ENCODE results near the gene SEC31B. TPM values are rescaled to one million over a fixed set of nuclear protein-coding genes. Genes with fewer than 3 reads are reported as not detected.

The SEC31B gene
- total RNA-seq, 2 donors from 2014 or later, result 13.7 to 15.3 TPM

DNA sequence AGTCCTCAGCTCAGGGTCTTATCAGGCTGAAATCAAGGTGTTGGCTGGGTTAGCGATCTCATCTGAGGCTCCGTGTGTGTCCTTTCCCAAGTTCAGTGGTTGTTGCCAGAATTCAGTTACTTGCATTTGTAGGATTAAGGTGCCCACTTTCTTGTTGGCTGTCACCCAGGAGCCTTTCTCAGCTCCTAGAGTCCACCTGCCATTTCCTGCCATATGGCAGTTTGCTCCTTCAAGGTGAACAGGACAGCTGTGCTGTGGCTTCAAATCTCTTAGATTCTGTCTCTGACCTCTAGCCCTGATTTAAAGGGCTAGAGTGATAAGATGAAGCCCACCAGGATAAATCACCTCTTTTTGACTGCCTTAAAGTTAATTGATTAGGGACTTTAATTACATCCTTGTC, 15.1 kb upstream of the SEC31B start:
- DNase-seq, result no peak
- intact Hi-C loops (cut with DNase I, micrococcal nuclease), result no loop called here
- ATAC-seq, result no peak

DNA sequence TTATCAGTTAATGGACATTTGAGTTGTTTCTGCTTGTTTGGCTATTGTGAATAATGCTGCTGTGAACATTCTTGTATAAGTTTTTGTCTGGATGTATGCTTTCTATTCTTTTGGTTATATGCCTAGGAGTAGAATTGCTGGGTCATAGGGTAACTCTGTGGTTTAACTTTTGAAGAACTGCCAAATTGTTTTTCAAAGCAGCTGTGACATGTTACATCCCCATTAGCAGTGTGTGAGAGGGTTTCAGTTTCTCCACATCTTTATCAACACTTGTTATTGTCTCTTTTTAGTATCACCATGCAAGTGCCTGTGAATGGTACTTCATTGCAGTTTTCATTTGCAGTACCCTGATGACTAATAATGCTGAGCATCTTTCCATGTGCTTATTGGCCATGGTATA, 12.1 kb upstream of the SEC31B start:
- ATAC-seq, result no peak
- DNase-seq, result no peak
- intact Hi-C loops (cut with DNase I, micrococcal nuclease), result no loop called here

DNA sequence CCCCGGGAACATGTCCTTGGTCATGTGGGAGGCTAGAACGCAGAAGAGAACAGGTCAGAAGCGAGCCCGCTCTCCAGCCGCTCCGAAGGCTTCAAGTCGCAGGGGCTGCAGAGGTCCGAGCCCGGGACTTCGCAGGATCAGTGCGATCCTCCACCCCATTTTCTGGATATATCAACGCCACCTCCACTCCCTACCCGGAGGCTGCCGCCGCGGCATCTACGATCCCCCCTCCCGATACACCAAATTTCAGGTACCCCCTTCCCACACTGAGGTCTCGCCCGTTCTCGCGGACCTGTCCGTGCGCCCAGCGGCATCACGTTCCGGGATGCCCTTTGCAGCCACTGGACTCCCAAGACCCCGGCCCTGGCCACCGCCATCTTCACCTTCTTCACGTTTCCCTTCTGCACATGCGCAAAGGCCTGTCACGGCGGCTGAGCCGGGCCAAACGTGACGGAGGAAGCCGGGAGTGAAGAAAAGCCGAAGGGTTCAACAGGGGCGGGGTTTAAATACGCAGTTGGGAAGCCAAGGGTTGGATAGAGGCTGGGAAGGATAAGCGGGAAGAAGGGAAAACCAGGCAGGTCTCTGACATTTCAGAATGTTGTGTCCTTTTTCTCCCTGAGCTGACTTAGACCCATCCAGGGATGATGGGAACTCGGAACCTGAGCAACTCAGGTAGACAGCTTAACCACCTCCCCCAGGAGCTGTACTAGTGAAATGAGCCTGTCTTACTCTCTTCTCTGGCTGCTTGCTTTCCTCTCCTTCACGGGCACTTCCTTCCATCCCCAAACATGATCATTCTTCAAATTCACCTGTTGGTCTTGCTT, 10.0 kb upstream of the SEC31B start, which contains the start of gene NDUFB8:
Gene NDUFB8 (minus strand): TSS at position 397 of the 824 bp plus-strand sequence. CDS start 20 bp downstream, at position 377.
- peak; percentile 95 for ATAC-seq
- intact Hi-C loops (cut with DNase I, micrococcal nuclease), result no loop called here
- peak; percentile 92 to 94 for DNase-seq

DNA sequence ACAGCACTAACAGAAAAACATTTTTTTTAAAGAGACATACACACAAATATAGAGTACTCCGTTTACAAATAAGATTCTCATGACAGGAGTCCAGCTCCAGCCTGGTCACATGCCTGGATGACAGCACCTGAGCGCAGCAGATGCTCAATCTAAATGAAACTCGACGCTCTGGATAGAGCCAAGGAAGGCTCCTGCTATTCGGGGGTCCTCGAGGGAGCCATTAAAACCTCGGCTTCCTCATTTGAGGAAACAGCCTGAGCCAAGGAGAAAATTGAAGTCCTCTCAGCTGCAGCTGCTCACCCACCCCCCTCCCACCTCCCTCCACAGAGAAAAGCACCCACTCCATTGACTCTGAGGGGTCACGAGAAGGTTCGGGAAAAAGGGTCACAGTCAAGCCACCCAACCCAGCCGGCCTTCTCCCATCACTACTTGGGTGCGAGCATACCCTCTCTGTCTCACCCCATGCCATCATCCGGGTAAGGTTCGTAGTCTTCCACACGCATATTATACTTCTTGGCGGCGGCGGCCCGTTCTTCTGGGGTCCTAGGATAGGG, 9.3 kb upstream of the SEC31B start:
- peak; percentile 11 for ATAC-seq
- DNase-seq, result peak in 1 of 2 donors; percentile 45
- intact Hi-C loops (cut with DNase I, micrococcal nuclease), result no loop called here

DNA sequence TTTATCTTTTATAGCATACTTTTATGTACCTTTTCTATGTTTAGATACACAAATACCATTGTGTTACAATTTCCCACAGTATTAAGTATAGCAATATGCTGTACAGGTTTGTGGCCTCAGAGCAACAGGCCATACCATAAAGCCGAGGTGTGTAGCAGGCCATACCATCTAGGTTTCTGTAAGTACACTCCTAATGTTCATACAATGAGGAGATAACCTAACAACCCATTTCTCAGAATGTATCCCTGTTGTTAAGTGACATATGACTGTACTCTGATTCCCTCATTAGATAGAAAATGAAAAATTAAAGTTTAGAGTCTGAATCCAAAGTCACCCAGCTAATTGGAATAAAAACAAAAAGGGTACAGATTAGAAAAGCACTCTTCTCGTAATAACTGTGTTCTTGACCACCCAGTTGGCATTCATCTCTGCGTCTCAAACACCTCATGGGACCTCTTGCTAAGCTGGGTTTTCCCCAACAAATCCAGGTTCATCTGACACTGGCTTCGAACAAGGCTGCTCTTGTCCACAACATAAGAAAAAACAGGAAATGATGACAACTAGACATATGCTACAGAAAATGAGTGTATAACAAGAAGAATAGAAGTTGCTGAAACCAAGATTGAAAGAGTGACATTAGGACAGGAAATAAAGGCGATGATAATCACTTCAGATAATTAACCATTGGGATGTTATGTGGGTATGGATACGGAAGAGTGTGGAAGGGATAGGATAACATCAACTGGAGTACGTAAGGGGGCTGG, 8.6 kb upstream of the SEC31B start:
- intact Hi-C loops (cut with DNase I, micrococcal nuclease), result no loop called here
- no peak for ATAC-seq
- DNase-seq, result no peak

DNA sequence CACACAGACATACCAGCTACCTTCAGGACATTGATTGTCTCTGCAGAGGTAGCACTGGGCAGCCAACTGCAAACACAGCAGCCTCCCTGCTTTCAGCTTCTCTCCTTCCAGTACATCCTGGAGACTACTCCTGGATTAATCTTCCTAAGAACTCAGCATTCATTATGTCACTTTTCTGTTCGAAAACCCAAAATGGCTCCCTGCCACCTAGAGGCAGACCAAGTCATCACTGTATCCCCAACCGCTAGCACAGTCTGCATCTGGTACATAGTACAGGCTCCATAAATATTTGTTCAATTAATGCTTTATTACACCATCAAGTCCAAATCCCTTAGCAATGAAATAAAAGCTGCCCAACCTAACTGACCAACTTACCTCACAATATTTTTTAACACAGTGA, 5.0 kb upstream of the SEC31B start:
- intact Hi-C loops (cut with DNase I, micrococcal nuclease), result no loop called here
- no peak for ATAC-seq

DNA sequence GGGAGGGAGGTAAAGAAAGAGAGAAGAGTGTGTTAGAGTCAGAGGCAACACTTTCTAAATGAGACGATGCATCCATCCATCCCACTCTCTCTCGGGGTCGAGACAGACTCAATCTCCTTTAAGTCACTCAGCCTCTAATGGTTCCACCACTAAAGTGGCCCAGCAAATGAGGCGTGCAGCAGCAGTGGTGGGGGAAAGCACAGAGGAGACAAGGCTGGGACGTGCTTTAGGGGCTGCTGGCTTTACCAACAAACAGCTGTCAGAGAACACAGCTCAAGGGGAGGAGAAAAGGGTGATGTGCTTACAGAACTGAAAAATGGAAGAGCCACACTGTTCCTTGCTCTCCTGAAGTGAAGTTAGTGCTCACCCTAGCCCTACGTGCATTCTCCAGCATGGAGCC, 4.5 kb upstream of the SEC31B start:
- intact Hi-C loops (cut with DNase I, micrococcal nuclease), result no loop called here
- ATAC-seq, result no peak
- DNase-seq, result no peak

More for the DNA sequence above, 5.0 kb upstream of the SEC31B start:
- no peak for DNase-seq

DNA sequence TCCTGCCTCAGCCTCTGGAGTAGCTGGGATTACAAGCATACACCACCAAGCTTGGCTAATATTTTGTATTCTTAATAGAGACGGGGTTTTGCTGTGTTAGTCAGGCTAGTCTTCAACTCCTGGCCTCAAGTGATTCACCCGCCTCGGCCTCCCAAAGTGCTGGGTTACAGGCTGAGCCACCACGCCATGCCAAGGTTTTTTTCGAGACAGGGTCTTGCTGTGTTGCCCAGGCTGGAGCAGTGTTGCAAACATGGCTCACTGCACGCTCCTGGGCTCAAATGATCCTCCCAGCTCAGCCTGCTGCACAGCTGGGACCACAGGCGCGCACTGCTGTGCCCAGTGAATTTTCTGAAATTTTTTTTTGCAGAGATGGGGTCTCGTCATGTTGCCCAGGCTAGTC, 3.3 kb upstream of the SEC31B start:
- DNase-seq, result no peak
- no peak for ATAC-seq
- intact Hi-C loops (cut with DNase I, micrococcal nuclease), result no loop called here

DNA sequence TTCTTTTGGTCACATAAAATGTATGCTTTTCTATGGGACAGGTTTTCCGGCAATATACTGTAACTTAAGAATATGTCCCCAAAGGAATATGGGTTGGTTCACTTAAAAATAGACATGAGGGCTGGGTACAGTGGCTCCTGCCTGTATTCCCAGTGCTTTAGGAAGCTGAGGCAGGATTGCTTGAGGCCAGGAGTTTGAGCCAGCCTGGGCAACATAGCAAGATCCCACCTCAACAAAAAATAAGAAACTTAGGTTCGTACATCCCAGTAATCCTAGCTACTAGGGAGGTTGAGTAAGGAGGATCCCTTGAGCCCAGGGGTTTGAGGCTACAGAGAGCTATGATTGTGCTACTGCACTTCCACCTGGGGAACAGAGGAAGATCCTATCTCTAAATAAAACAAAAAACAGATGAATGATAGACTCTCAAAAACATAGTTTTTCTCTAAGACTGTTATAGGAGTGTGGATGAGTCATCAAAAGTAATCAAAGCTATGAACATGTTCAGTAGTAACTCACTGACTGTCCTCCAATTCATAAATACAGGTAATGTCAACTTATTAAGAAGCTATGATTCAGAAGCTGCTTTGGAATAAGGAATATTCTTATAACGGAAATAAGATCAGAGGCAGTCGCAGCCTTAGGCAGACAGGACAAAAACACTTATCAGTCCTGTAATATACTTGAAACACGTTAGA, 2.6 kb upstream of the SEC31B start:
- DNase-seq (no peak), ATAC-seq (no peak)
- intact Hi-C loops (cut with DNase I, micrococcal nuclease), result no loop called here

DNA sequence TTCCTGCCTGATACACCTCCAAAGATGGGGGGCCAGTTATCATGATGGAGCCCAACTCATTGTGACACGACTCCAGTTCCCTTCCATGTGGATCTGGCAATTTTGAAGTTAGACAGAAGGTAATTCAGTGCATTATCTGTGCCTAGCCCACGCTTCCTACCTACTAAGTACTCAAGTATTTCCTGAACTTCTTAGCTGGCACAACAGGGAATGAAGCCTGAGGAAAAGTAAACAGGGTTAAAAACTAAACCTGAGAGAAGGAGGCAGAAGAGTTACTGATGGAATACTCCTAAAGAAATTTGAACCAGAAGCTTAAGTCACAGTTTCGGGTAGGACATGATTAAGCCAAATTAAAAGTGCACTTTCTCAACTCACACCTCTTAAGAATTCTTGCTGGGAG, 1.1 kb upstream of the SEC31B start:
- DNase-seq (no peak), ATAC-seq (no peak)
- intact Hi-C loops (cut with DNase I, micrococcal nuclease), result no loop called here

DNA sequence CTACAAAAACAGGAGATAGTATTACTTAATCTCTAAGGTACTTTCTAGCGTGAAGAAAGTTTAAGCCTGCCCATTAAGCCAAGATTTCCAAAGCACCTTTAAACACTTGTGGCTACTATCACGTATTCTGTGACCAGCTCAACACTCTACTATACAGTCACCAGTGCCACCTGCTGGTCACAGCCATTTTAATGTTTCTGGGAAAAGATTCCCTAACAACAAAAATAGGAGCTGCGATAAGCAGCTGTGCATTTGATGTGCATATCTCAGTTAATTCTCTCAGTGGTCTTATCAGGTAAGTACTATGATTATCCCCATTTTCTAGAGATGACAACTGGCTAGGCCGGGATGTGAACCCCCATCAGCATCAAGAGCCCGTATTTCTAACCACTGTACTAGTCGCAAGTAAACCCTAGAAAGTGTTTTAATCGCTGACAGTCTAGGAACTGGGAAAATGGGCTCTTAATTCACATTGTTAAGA, 860 bp downstream of the SEC31B start:
- intact Hi-C loops (cut with DNase I, micrococcal nuclease), result loop anchor here in 1 of 2 donors (10.0 kb wide), 1 partner anchor 84 kb away; no protein-coding TSS in a partner anchor
- peak; percentile 44 to 83 for DNase-seq
- ATAC-seq, result peak; percentile 81

DNA sequence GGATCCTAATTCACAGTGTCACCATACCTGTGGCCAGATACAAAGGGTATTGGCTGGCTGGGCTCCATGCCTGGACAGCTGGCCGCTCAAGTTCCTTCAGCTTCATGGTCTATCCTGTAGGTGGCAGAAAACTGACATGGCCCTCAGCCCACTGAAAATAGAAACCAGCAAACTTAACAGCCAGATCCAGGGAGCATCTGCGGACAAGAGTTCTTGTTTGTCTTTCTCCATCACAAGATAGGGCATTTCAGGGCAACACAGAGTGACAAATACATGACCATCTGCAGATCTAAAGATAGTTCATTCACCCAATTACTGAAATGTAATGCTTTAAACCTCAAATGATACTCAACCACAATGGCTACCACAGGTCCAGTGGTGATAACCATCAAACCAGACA, 2.8 kb downstream of the SEC31B start:
- DNase-seq (no peak), ATAC-seq (no peak)
- intact Hi-C loops (cut with DNase I, micrococcal nuclease), result loop anchor here in 1 of 2 donors (10.0 kb wide), 1 partner anchor 82 kb away; no protein-coding TSS in a partner anchor

DNA sequence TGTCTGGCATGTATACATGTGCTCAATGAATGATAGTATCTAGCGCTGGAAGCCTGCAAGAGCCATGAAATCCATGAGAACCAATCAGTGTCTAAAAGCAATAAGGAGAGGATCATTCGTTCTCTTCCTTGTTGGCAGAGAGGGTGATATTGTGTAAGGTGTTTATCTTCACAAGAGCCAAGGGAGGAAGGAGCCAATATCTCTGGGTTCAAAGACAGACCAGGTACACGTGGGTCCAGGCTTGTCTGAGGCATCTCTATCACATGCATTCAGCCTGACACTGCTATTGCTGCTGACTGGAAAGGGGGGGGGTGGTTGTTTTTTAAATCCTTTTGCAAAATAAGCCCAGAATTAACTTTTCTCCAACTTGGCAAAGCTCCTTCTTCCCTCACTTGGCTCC, 4.0 kb downstream of the SEC31B start:
- DNase-seq (no peak), ATAC-seq (no peak)

DNA sequence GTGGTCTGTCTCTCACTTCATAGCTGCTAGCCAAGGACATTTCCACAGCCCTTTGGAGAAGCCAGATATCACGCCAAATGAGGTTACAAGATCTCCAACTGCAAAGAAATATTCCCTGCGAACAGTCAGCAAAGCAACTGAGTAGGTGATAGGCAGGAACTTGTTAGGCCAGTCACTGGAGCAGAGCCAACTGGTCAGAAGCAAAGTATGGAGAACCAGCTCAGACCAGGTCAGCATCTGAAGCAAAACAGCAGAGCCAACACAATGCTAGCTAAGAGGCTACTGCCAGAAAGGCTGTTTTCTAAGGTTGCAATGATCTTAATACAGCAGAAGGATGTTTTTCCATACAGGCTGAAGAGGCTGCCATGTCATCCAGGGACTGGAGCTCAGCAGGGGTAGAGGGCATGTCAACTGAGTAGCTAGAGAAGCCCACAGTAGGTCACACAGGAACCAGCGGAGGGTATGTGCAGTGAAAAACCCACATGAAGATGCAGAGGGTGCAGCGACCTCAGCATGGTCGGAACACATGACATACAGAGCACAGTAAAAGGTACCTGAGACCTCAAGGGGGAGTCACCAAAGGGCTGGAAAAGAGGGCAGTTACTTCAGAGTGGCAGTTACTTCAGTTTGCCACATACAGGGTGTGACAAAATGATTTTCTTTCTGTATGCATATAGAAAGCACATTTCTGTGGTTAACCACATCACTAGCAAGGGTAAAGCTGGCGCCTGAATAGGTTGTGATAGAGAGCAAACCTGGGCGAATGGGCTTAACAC, 8.9 kb downstream of the SEC31B start:
- DNase-seq (no peak), ATAC-seq (no peak)
- intact Hi-C loops (cut with DNase I, micrococcal nuclease), result loop anchor here in 1 of 2 donors (10.0 kb wide), 1 partner anchor 76 kb away; no protein-coding TSS in a partner anchor

More for the DNA sequence above, 4.0 kb downstream of the SEC31B start:
- intact Hi-C loops (cut with DNase I, micrococcal nuclease), result loop anchor here in 1 of 2 donors (10.0 kb wide), 1 partner anchor 81 kb away; no protein-coding TSS in a partner anchor

DNA sequence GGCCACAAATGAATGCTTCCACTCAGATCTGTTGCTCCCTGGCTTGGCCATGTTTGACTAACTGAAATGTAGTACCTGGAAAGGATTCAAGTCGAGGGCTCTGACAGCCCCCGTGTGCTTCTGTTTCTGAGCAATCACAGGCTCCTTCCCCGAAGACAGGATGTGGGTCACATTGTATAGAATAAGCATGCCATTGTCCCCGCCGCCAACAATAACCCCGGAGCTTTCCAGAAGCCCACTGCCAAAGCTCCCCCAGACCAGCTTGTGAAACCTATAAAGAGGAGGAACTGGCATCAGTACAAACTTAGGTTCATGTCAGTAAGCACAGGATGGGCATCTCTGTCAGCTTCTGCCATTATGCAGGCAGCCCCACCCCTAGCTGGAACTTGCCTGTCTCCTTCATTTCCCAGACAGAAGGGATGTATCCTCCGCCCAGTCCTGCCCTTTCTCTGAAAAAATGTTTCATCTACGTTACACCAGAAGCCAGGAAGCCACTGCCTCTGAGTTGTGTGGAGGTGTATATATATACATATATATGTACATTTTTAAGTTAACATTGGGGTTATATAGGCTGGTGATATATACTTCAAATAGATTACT, 10.3 kb downstream of the SEC31B start:
- ATAC-seq (no peak), DNase-seq (no peak)
- intact Hi-C loops (cut with DNase I, micrococcal nuclease), result no loop called here

DNA sequence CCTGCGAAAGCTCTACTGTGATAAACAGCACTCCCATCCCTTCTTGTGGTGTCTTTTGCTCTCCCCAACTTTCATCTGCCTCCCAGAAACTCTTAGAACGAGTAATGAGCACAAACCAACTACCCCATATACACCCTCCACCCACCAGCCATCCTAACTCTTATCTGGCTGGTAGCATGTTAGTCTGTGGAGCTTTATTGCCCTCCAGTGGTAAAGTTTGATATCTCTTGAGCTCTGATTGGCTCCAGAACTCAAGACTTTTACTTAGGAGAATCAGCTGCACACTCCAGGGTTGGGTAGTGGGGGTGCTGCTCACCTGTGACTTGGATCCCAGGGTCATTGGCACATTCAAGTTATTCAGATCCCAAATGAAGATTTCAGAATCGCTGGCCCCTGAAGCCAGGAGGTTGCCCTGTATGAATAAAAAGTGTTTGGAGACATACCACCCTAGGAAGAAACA, 10.9 kb downstream of the SEC31B start:
- DNase-seq, result no peak
- peak; percentile 83 for ATAC-seq
- intact Hi-C loops (cut with DNase I, micrococcal nuclease), result no loop called here

DNA sequence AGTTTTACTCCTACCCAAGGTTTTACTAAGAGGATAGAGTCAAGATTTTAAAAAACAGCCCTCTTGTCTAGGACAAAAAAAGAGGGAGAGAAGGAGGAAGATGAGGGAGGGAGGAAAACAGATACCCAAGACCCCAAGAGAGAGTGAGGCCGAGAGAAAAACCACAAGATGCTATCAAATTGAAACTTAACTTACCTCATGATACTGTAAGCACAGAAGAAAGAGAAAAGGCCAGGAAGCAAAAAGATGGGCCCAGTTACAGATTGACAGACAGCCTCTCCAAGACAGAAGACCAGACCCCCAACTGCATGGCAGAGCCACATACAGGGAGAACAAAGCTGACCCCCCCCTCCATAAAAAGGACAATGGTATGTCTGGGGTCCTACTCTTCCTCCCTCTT, 11.4 kb downstream of the SEC31B start:
- no peak for ATAC-seq
- intact Hi-C loops (cut with DNase I, micrococcal nuclease), result no loop called here
- DNase-seq, result no peak

DNA sequence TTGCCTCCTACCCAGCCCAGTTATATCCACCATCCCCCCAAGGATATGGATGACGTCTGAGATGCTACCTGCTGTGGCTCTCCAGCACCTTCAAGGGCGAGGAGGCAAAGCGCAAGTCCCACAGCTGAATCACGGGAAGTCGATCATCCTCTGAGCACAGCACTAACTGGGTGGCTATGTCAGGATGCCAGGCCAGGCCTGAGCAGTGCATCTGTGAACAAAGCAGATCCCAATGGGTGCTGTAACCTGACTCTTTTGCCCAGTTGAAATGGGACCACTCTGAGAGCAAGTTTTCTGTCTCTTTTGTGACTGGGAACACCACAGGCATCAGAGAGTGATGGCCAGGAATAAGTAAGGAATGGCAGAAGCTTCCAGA, 12.3 kb downstream of the SEC31B start:
- DNase-seq, result no peak
- intact Hi-C loops (cut with DNase I, micrococcal nuclease), result no loop called here
- ATAC-seq, result no peak

Data from left colon (tissue), 2 donors.